ENCODE results near the gene BARX1. TPM values are rescaled to one million over a fixed set of nuclear protein-coding genes. Genes with fewer than 3 reads are reported as not detected.
A peak's percentile ranks its signal among the peaks of the same experiment; 100 is the strongest.

BARX1 gene
- total RNA-seq, 1 donor, result 15.6 TPM

GRCh38 chr9:93902780-93903655 is 52.1 kb downstream of the BARX1 start:
- Histone ChIP-seq H3K4me3 (ENCODE audit: insufficient read depth, low read length) (no peak overlapping the region), H3K27me3 (ENCODE audit: insufficient read depth, low read length) (no peaks in the 10 kb centered on the region), H3K4me1 (ENCODE audit: insufficient read depth, low read length) (no peaks in the 10 kb centered on the region), H3K36me3 (ENCODE audit: insufficient read depth, low read length) (no peaks in the 10 kb centered on the region), H3K27ac (ENCODE audit: low read depth, low read length) (no peak overlapping the region), H2AFZ (ENCODE audit: low read length) (no peak overlapping the region), H3K4me2 (ENCODE audit: insufficient read depth, low read length) (no peak overlapping the region), H4K20me1 (ENCODE audit: insufficient read depth, low read length) (no peaks in the 10 kb centered on the region), H3K79me2 (ENCODE audit: insufficient read depth, low read length) (no peaks in the 10 kb centered on the region), H3K9me3 (ENCODE audit: low read depth, low read length) (no peaks in the 10 kb centered on the region)
- DNase-seq (ENCODE audit: insufficient read length, low spot score, missing footprints), result peak; percentile 89
- TF ChIP-seq, protein P1, sequence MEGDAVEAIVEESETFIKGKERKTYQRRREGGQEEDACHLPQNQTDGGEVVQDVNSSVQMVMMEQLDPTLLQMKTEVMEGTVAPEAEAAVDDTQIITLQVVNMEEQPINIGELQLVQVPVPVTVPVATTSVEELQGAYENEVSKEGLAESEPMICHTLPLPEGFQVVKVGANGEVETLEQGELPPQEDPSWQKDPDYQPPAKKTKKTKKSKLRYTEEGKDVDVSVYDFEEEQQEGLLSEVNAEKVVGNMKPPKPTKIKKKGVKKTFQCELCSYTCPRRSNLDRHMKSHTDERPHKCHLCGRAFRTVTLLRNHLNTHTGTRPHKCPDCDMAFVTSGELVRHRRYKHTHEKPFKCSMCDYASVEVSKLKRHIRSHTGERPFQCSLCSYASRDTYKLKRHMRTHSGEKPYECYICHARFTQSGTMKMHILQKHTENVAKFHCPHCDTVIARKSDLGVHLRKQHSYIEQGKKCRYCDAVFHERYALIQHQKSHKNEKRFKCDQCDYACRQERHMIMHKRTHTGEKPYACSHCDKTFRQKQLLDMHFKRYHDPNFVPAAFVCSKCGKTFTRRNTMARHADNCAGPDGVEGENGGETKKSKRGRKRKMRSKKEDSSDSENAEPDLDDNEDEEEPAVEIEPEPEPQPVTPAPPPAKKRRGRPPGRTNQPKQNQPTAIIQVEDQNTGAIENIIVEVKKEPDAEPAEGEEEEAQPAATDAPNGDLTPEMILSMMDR (IDR thresholded peaks at IDR 0.05; ENCODE audit: extremely low read depth, low read depth, low read length), result no peak

GRCh38 chr9:93902051-93902779 is 52.9 kb downstream of the BARX1 start:
- peak; percentile 78 for DNase-seq (ENCODE audit: insufficient read length, low spot score, missing footprints)
- Histone ChIP-seq H2AFZ (ENCODE audit: low read length) (no peak overlapping the region), H3K27me3 (ENCODE audit: insufficient read depth, low read length) (no peaks in the 10 kb centered on the region), H3K4me1 (ENCODE audit: insufficient read depth, low read length) (no peaks in the 10 kb centered on the region), H3K4me3 (ENCODE audit: insufficient read depth, low read length) (no peak overlapping the region), H3K4me2 (ENCODE audit: insufficient read depth, low read length) (no peak overlapping the region), H3K9me3 (ENCODE audit: low read depth, low read length) (no peaks in the 10 kb centered on the region), H3K27ac (ENCODE audit: low read depth, low read length) (no peak overlapping the region), H3K79me2 (ENCODE audit: insufficient read depth, low read length) (no peaks in the 10 kb centered on the region), H3K36me3 (ENCODE audit: insufficient read depth, low read length) (no peaks in the 10 kb centered on the region), H4K20me1 (ENCODE audit: insufficient read depth, low read length) (no peaks in the 10 kb centered on the region)
- TF ChIP-seq, protein P1 (IDR thresholded peaks at IDR 0.05; ENCODE audit: extremely low read depth, low read depth, low read length), result no peak

Other genes with a start within 250 kb of the BARX1 start
- 16.8 and 17.0 TPM in 2 replicates for gene PTPDC1, start 129.1 kb upstream of the BARX1 start, total RNA-seq

Measured in osteoblast (primary cell).